Fibroblast of mammary gland (primary cell): ENCODE results near the gene PLP1.

Source experiments
- DNase-seq: peaks from one replicate; pipeline ENCODE4 v3.0.0-alpha.2; 2010; ENCODE audit warnings: low read depth
- H3K4me3 ChIP-seq: 2 replicates; pipeline ENCODE4 v1.5.1; 2011; ENCODE audit warnings: low read depth, mild to moderate bottlenecking, low read length, moderate library complexity; ENCODE audit not compliant: control insufficient read depth
- CTCF ChIP-seq: conservative IDR thresholded peaks from 2 replicates; pipeline ENCODE4 v1.5.1; 2011; ENCODE audit warnings: low read depth, low read length, inconsistent platforms; ENCODE audit not compliant: control insufficient read depth, insufficient read depth

PLP1 gene

GRCh38 chrX:103791228-103791627, 14.6 kb downstream of the PLP1 start:
- no peak for DNase-seq
- no peak for TF ChIP-seq CTCF
- H3K4me3 ChIP-seq: no peak overlapping the region

GRCh38 chrX:103791826-103792485, 15.3 kb downstream of the PLP1 start:
- TF ChIP-seq CTCF: no peak
- no peak overlapping the region for H3K4me3 ChIP-seq
- no peak for DNase-seq

GRCh38 chrX:103792916-103793544, 16.4 kb downstream of the PLP1 start:
- no peak overlapping the region for H3K4me3 ChIP-seq
- TF ChIP-seq CTCF: no peak
- DNase-seq: peak; percentile 80

- no peak overlapping the region for H3K4me3 ChIP-seq
- no peak for TF ChIP-seq CTCF
- no peak for DNase-seq
Observed at GRCh38 chrX:103793545-103793940, 16.9 kb downstream of the PLP1 start.

- peak; percentile 23 for DNase-seq
- no peak overlapping the region for H3K4me3 ChIP-seq
Observed at GRCh38 chrX:103794119-103794518, 17.5 kb downstream of the PLP1 start.

GRCh38 chrX:103797691-103798090, 21.1 kb downstream of the PLP1 start:
- DNase-seq: peak; percentile 21
- H3K4me3 ChIP-seq: no peak overlapping the region
- no peak for TF ChIP-seq CTCF

More at GRCh38 chrX:103794119-103794518, 17.5 kb downstream of the PLP1 start:
- no peak for TF ChIP-seq CTCF
